Measurements from ENCODE around the gene CLEC20A. TPM values are rescaled to one million over a fixed set of nuclear protein-coding genes. Genes with fewer than 3 reads are reported as not detected.

CLEC20A gene
- total and polyA plus RNA-seq, 9 donors = not detected

- DNase-seq = no peak
- Histone ChIP-seq H3K27ac (no peak overlapping the region), H3K4me3 (no peak overlapping the region), H3K36me3 (no peaks in the 10 kb centered on the region), H3K4me1 (ENCODE audit: insufficient read depth) (no peaks in the 10 kb centered on the region), H3K9me3 (no peaks in the 10 kb centered on the region), H3K27me3 (no peaks in the 10 kb centered on the region)
- WGBS, 3 donors = 86 to 95% (median 94%) methylated on average over 3 of the region's 3 CpGs
- no peak for TF ChIP-seq EP300 (IDR thresholded peaks at IDR 0.05)
- TF ChIP-seq CTCF (IDR thresholded peaks at IDR 0.05) = no peak
- no peak for TF ChIP-seq POLR2A (IDR thresholded peaks at IDR 0.05)
- intact Hi-C loops (cut with DNase I) = no loop called here
Measured at GRCh38 chr1:178452013-178452412, 44.8 kb downstream of the CLEC20A start.

- Histone ChIP-seq H3K9me3 (no peaks in the 10 kb centered on the region), H3K27ac (no peak overlapping the region), H3K36me3 (no peaks in the 10 kb centered on the region), H3K27me3 (no peaks in the 10 kb centered on the region), H3K4me3 (no peak overlapping the region), H3K4me1 (ENCODE audit: insufficient read depth) (no peaks in the 10 kb centered on the region)
- no peak for DNase-seq
- 50 to 63% (median 55%) methylated on average over 3 of the region's 3 CpGs for WGBS, 3 donors
- TF ChIP-seq EP300 (IDR thresholded peaks at IDR 0.05) = no peak
- TF ChIP-seq POLR2A (IDR thresholded peaks at IDR 0.05) = no peak
- TF ChIP-seq CTCF (IDR thresholded peaks at IDR 0.05) = no peak
- intact Hi-C loops (cut with DNase I) = no loop called here
Measured at GRCh38 chr1:178451529-178451928, 45.2 kb downstream of the CLEC20A start.

- Histone ChIP-seq H3K9me3 (no peaks in the 10 kb centered on the region), H3K27me3 (no peaks in the 10 kb centered on the region), H3K4me1 (ENCODE audit: insufficient read depth) (no peaks in the 10 kb centered on the region), H3K36me3 (no peaks in the 10 kb centered on the region), H3K4me3 (no peak overlapping the region), H3K27ac (no peak overlapping the region)
- no peak for DNase-seq
- TF ChIP-seq CTCF (IDR thresholded peaks at IDR 0.05) (no peak), EP300 (IDR thresholded peaks at IDR 0.05) (no peak), POLR2A (IDR thresholded peaks at IDR 0.05) (no peak)
- WGBS, 3 donors = 94 to 96% (median 96%) methylated on average over 6 of the region's 6 CpGs
- intact Hi-C loops (cut with DNase I) = no loop called here
Measured at GRCh38 chr1:178450871-178451270, 45.9 kb downstream of the CLEC20A start.

DNA sequence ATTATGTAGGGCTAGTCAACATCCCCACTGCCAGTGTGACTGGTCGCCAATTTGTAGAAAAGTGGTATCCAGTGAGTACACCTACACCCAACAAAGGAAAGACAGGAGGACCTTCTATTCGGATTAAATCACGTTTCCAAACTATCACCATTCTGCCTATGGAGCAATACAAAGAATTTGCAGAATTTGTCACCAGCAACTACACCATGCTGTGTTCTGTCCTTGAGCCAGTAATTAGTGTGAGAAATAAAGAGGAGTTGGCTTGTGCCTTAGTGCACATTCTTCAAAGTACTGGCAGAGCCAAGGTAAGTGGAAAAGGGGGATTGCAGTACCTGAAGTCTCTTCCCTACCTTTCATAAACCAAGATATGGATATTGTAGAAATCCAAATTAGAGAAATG is 53.8 kb downstream of the CLEC20A start:
- intact Hi-C loops (cut with DNase I) = no loop called here
- DNase-seq = no peak
- H3K9me3 ChIP-seq = no peaks in the 10 kb centered on the region
- no peaks in the 10 kb centered on the region for H3K27me3 ChIP-seq
- no peak for TF ChIP-seq EP300 (IDR thresholded peaks at IDR 0.05)
- H3K36me3 ChIP-seq = no peaks in the 10 kb centered on the region
- H3K4me3 ChIP-seq = no peak overlapping the region
- 94 to 97% (median 95%) methylated on average over 3 of the region's 3 CpGs for WGBS, 3 donors
- H3K4me1 ChIP-seq (ENCODE audit: insufficient read depth) = no peaks in the 10 kb centered on the region
- no peak overlapping the region for H3K27ac ChIP-seq

GRCh38 chr1:178438432-178438831 is 58.3 kb downstream of the CLEC20A start:
- TF ChIP-seq POLR2A (IDR thresholded peaks at IDR 0.05) (no peak), EP300 (IDR thresholded peaks at IDR 0.05) (no peak), CTCF (IDR thresholded peaks at IDR 0.05) (no peak)
- Histone ChIP-seq H3K27ac (no peak overlapping the region), H3K4me3 (no peak overlapping the region), H3K9me3 (no peaks in the 10 kb centered on the region), H3K4me1 (ENCODE audit: insufficient read depth) (no peaks in the 10 kb centered on the region), H3K27me3 (no peaks in the 10 kb centered on the region), H3K36me3 (no peaks in the 10 kb centered on the region)
- no peak for DNase-seq
- WGBS, 3 donors = 64 to 77% (median 73%) methylated on average over 2 of the region's 2 CpGs
- intact Hi-C loops (cut with DNase I) = no loop called here

Data from ovary (tissue), 9 donors.